Testis (tissue), 3 donors: ENCODE data around the gene PLPPR4. TPM values are rescaled to one million over a fixed set of nuclear protein-coding genes. Genes with fewer than 3 reads are reported as not detected.

Experiments used
- DNase-seq: peaks from one replicate; pipeline ENCODE4 v3.0.0-alpha.2; 2019
- H3K27ac ChIP-seq, 2 donors: fragments of 200-600 bp; sonication (generic); one replicate each; pipeline ENCODE4 v1.5.1; 2019
- H3K27me3 ChIP-seq: fragments of 200-600 bp; sonication (generic); one replicate; pipeline ENCODE4 v1.5.1; 2019
- H3K36me3 ChIP-seq: fragments of 200-600 bp; sonication (generic); one replicate; pipeline ENCODE4 v1.5.1; 2017; ENCODE audit warnings: low read depth; ENCODE audit errors: missing control alignments
- H3K4me1 ChIP-seq: fragments of 200-600 bp; sonication (generic); one replicate; pipeline ENCODE4 v1.5.1; 2019
- H3K4me3 ChIP-seq, 2 donors: fragments of 200-600 bp; sonication (generic); one replicate each; pipeline ENCODE4 v1.5.1; 2017 to 2019
- H3K9me3 ChIP-seq: fragments of 200-600 bp; sonication (generic); one replicate; pipeline ENCODE4 v1.5.1; 2017
- CTCF ChIP-seq, 3 experiments: fragments of 450-650 bp in 2 of 3; fragments of 200-600 bp in 1 of 3; sonication (generic) in 1 of 3; IDR thresholded peaks; one replicate each; pipeline ENCODE4 v1.5.1; 2016 to 2019; ENCODE audit warnings: antibody characterized with exemption in 3 of 3, mild to moderate bottlenecking in 2 of 3, moderate library complexity in 1 of 3
- POLR2A ChIP-seq: fragments of 450-650 bp; IDR thresholded peaks from one replicate; pipeline ENCODE4 v1.6.1; 2017; ENCODE audit warnings: antibody characterized with exemption, mild to moderate bottlenecking, moderate library complexity
- WGBS, 2 donors: methylation state at CpG; one replicate each; pipeline ENCODE4 v1.1.5; 2018; 5-methylcytosine and 5-hydroxymethylcytosine counted together
- intact Hi-C: fragments of 100-400 bp; cut with DNase I; formaldehyde crosslinking; loops from one replicate; pipeline ENCODE4 v1.15.1; 2023; ENCODE audit warnings: low total_unique reads
- polyA plus RNA-seq: library from polyadenylated mRNA; stranded (reverse); fragments of 350-450 nt; fragmentation: Illumina TruSeq; extraction: RNeasy Lipid Tissue Mini Kit (QIAGEN cat#74804); gene quantifications from one replicate; pipeline ENCODE4 v1.2.3, GENCODE V29; 2014; ENCODE audit warnings: low read depth, low replicate concordance; ENCODE audit not compliant: insufficient read depth
- total RNA-seq, 2 donors: library from RNA; depleted of rRNA; stranded (reverse); fragments of >200 nt; gene quantifications; one replicate each; pipeline ENCODE4 v1.2.3, GENCODE V29; 2016

Gene PLPPR4
- total and polyA plus RNA-seq, 3 donors from 2014 or later = 5.9 to 8.7 (median 6.0) TPM

- H3K27ac ChIP-seq = no peak overlapping the region
- peaks cover 4% of the 10 kb centered on the region for H3K4me1 ChIP-seq
- DNase-seq = no peak
- 55 to 66% methylated on average over 3 of the region's 3 CpGs for WGBS, 2 donors
- intact Hi-C loops = no loop called here
- peak overlapping the region in 1 of 2 donors; percentile 70 for H3K4me3 ChIP-seq
- H3K36me3 ChIP-seq = no peaks in the 10 kb centered on the region
- H3K9me3 ChIP-seq = no peaks in the 10 kb centered on the region
- no peaks in the 10 kb centered on the region for H3K27me3 ChIP-seq
- TF ChIP-seq CTCF (IDR thresholded peaks at IDR 0.05) (no peak), POLR2A (no peak)
These were observed 832 bp downstream of the PLPPR4 start for GRCh38 chr1:99265124-99265523.

- H3K9me3 ChIP-seq = no peaks in the 10 kb centered on the region
- 88 to 93% methylated on average over 2 of the region's 2 CpGs for WGBS, 2 donors
- peaks cover 4% of the 10 kb centered on the region for H3K4me1 ChIP-seq
- no peaks in the 10 kb centered on the region for H3K36me3 ChIP-seq
- H3K4me3 ChIP-seq = no peak overlapping the region
- no peaks in the 10 kb centered on the region for H3K27me3 ChIP-seq
- TF ChIP-seq POLR2A = no peak
- no peak for TF ChIP-seq CTCF (IDR thresholded peaks at IDR 0.05)
- DNase-seq = no peak
- no peak overlapping the region for H3K27ac ChIP-seq
- intact Hi-C loops = no loop called here
These were observed 2.4 kb downstream of the PLPPR4 start for GRCh38 chr1:99266726-99267125.

- H3K4me1 ChIP-seq = peaks cover 4% of the 10 kb centered on the region
- DNase-seq = peak; percentile 17
- no peak overlapping the region for H3K4me3 ChIP-seq
- H3K27ac ChIP-seq = no peak overlapping the region
- no peaks in the 10 kb centered on the region for H3K9me3 ChIP-seq
- WGBS, 2 donors = 67 to 76% methylated on average over 1 of the region's 1 CpG
- TF ChIP-seq CTCF (IDR thresholded peaks at IDR 0.05) (no peak), POLR2A (no peak)
- intact Hi-C loops = no loop called here
- H3K36me3 ChIP-seq = no peaks in the 10 kb centered on the region
- no peaks in the 10 kb centered on the region for H3K27me3 ChIP-seq
These were observed 3.7 kb downstream of the PLPPR4 start for GRCh38 chr1:99268021-99268420.

GRCh38 chr1:99269321-99269720 is 5.0 kb downstream of the PLPPR4 start:
- intact Hi-C loops = no loop called here
- H3K27me3 ChIP-seq = no peaks in the 10 kb centered on the region

More at GRCh38 chr1:99269321-99269720, 5.0 kb downstream of the PLPPR4 start:
- Histone ChIP-seq H3K27ac (no peak overlapping the region), H3K36me3 (no peaks in the 10 kb centered on the region), H3K4me3 (no peak overlapping the region), H3K4me1 (peaks cover 4% of the 10 kb centered on the region), H3K9me3 (no peaks in the 10 kb centered on the region)
- TF ChIP-seq POLR2A = no peak
- TF ChIP-seq CTCF (IDR thresholded peaks at IDR 0.05) = no peak
- DNase-seq = no peak
